ENCODE measurements around the gene ASTN2.

DNA sequence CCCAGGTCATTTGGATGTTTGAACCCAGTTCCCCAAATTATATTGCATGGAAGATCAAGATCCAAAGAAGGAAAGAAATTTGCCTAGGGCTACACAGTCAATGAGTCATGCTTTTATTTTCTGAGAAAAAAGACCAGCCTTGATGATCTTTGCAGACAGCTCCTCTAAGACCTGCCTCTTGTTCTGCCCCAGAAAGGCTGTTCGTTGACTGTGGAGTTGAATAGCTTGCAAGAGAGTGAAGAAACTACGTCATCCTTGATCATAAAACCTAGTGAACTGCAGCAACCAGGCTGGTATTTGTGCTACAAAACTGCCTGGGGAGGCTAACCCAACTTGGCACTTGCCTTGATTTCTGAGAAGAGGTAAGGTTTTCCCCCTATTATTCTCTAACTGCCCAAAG is 997.4 kb downstream of the ASTN2 start:
- TF ChIP-seq POLR2A (IDR thresholded peaks at IDR 0.05; ENCODE audit: low read depth, low read length), result no peak
- TF ChIP-seq CTCF (IDR thresholded peaks at IDR 0.05; ENCODE audit: extremely low read depth in 1 of 2, insufficient read depth in 1 of 2, low read depth in 1 of 2, low read length in 2 of 2), result no peak
- no peak for TF ChIP-seq EZH2 (IDR thresholded peaks at IDR 0.05; ENCODE audit: borderline replicate concordance, low read depth, low read length, severe bottlenecking)
- TF ChIP-seq GATA2 (IDR thresholded peaks at IDR 0.05; ENCODE audit: insufficient read depth, insufficient read length, low read depth, low read length), result no peak

All from endothelial cell of umbilical vein (primary cell).